ENCODE data around the gene SLC19A1.

GRCh38 chr21:45550522-45551210 lies 8.4 kb upstream of the SLC19A1 start:
- TF ChIP-seq CTCF (IDR thresholded peaks at IDR 0.05) (no peak), POLR2A (IDR thresholded peaks at IDR 0.05) (no peak)
